Trophoblast cell (in vitro differentiated cells and primary cell): ENCODE data around the gene TMEM107.

Experiments
- DNase-seq, 2 donors: peaks; one replicate each; pipeline ENCODE4 v3.0.0-alpha.2; 2016
- H2AFZ ChIP-seq: 2 replicates; pipeline ENCODE4 v1.6.1; 2013; ENCODE audit warnings: low read length, moderate library complexity, mild to moderate bottlenecking; ENCODE audit not compliant: insufficient read depth, poor library complexity
- H2AK5ac ChIP-seq: 2 replicates; pipeline ENCODE4 v1.6.1; 2013; ENCODE audit warnings: mild to moderate bottlenecking, low read length
- H2BK120ac ChIP-seq: 2 replicates; pipeline ENCODE4 v1.6.1; 2013; ENCODE audit warnings: low read length, mild to moderate bottlenecking, moderate library complexity; ENCODE audit not compliant: insufficient read depth, poor library complexity
- H2BK12ac ChIP-seq: 2 replicates; pipeline ENCODE4 v1.6.1; 2013; ENCODE audit warnings: mild to moderate bottlenecking, low read length, moderate library complexity
- H2BK5ac ChIP-seq: 2 replicates; pipeline ENCODE4 v1.6.1; 2013; ENCODE audit warnings: low read length, low read depth, moderate library complexity, mild to moderate bottlenecking; ENCODE audit not compliant: poor library complexity
- H3K14ac ChIP-seq: 2 replicates; pipeline ENCODE4 v1.6.1; 2013; ENCODE audit warnings: mild to moderate bottlenecking, low read length
- H3K18ac ChIP-seq: 2 replicates; pipeline ENCODE4 v1.6.1; 2013; ENCODE audit warnings: mild to moderate bottlenecking, low read length
- H3K23ac ChIP-seq: 2 replicates; pipeline ENCODE4 v1.6.1; 2013; ENCODE audit warnings: low read length
- H3K27ac ChIP-seq: 2 replicates; pipeline ENCODE4 v1.5.1; 2013; ENCODE audit warnings: low read depth, mild to moderate bottlenecking, inconsistent platforms, low read length, moderate library complexity
- H3K27me3 ChIP-seq: 2 replicates; pipeline ENCODE4 v1.6.1; 2013; ENCODE audit warnings: inconsistent platforms, mild to moderate bottlenecking, low read length, moderate library complexity; ENCODE audit not compliant: insufficient read depth
- H3K36me3 ChIP-seq, 2 experiments: 1 replicate in 1 of 2; 2 replicates in 1 of 2; pipeline ENCODE4 v1.6.1; 2013; ENCODE audit warnings: low read length in 2 of 2, mild to moderate bottlenecking in 2 of 2, moderate library complexity in 1 of 2; ENCODE audit not compliant: insufficient read depth in 2 of 2, control insufficient read depth in 1 of 2
- H3K4ac ChIP-seq: 2 replicates; pipeline ENCODE4 v1.6.1; 2013; ENCODE audit warnings: low read depth, mild to moderate bottlenecking, low read length, moderate library complexity
- H3K4me1 ChIP-seq, 2 experiments: 1 replicate in 1 of 2; 2 replicates in 1 of 2; pipeline ENCODE4 v1.6.1; 2013; ENCODE audit warnings: low read length in 2 of 2, mild to moderate bottlenecking in 2 of 2, moderate library complexity in 1 of 2; ENCODE audit not compliant: insufficient read depth in 2 of 2, control insufficient read depth in 1 of 2
- H3K4me2 ChIP-seq: 2 replicates; pipeline ENCODE4 v1.6.1; 2013; ENCODE audit warnings: inconsistent platforms, mild to moderate bottlenecking, low read length, moderate library complexity
- H3K4me3 ChIP-seq: 2 replicates; pipeline ENCODE4 v1.5.1; 2013; ENCODE audit warnings: mild to moderate bottlenecking, low read depth, low read length, inconsistent platforms
- H3K79me1 ChIP-seq: one replicate; pipeline ENCODE4 v1.6.1; 2013; ENCODE audit warnings: low read length
- H3K79me2 ChIP-seq: 2 replicates; pipeline ENCODE4 v1.6.1; 2013; ENCODE audit warnings: low read length, mild to moderate bottlenecking; ENCODE audit not compliant: control insufficient read depth, insufficient read depth, poor library complexity
- H3K9ac ChIP-seq: 2 replicates; pipeline ENCODE4 v1.6.1; 2013; ENCODE audit warnings: mild to moderate bottlenecking, low read length
- H3K9me3 ChIP-seq: 2 replicates; pipeline ENCODE4 v1.6.1; 2013; ENCODE audit warnings: low read depth, mild to moderate bottlenecking, control low read depth, inconsistent platforms, low read length; ENCODE audit not compliant: insufficient read depth
- H4K12ac ChIP-seq: 2 replicates; pipeline ENCODE4 v1.6.1; 2013; ENCODE audit warnings: low read depth, mild to moderate bottlenecking, low read length, moderate library complexity
- H4K8ac ChIP-seq: 2 replicates; pipeline ENCODE4 v1.6.1; 2013; ENCODE audit warnings: low read depth, mild to moderate bottlenecking, low read length, moderate library complexity
- H4K91ac ChIP-seq: one replicate; pipeline ENCODE4 v1.6.1; 2013; ENCODE audit warnings: low read depth, mild to moderate bottlenecking, low read length, moderate library complexity
- WGBS: extraction: QIAGEN DNeasy Blood & Tissue Kit; methylation state at CpG from one replicate; pipeline ENCODE4 v1.1.7; 2013; ENCODE audit warnings: missing lambda C conversion rate; ENCODE audit not compliant: insufficient read length, insufficient coverage; ENCODE audit errors: extremely low coverage; 5-methylcytosine and 5-hydroxymethylcytosine counted together

Gene TMEM107

DNA sequence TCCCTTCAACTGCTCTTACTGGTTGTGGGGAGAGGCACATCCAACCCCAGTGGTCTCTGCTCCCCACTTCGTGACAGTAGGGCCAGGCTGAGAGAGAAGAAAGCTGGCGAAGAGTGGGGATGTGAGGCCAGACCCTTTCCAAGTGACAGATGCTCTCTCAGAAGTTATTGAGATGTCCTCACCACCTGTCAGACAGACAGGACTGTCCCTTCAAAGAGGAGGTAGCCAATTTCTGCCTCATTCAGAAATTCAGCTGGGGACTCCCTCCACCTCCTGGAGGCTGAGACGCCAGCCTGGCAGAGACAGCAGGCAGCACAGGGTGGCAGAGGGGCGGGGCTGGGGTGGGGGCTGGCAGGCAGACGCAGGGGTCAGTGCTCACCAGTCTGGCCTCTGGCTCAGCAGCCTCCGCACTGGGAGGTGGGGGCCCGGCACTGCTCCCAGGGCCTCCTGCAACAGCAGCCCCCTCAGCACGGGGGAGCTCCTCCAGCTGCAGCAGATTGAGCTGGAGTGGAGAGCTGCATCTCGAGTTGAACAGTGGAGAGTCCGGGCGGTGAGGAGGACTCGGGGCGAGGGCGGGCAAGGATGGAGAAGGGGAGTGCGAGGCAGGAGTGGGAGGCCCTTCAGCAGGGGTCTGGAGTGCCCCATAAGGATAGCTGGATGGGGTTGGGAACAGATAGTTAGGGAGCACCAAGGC lies 33.1 kb downstream of the TMEM107 start:
- no peak overlapping the region for H3K4me2 ChIP-seq
- H4K12ac ChIP-seq = no peak overlapping the region
- H3K14ac ChIP-seq = no peak overlapping the region
- no peaks in the 10 kb centered on the region for H3K79me2 ChIP-seq
- H3K27ac ChIP-seq = no peak overlapping the region
- H2BK120ac ChIP-seq = no peak overlapping the region
- H3K18ac ChIP-seq = no peak overlapping the region
- no peak overlapping the region for H4K91ac ChIP-seq
- no peak for DNase-seq
- no peak overlapping the region for H4K8ac ChIP-seq
- no peaks in the 10 kb centered on the region for H3K79me1 ChIP-seq
- H3K36me3 ChIP-seq = peaks cover 54 to 59% of the 10 kb centered on the region in 2 experiments
- H2AK5ac ChIP-seq = no peak overlapping the region
- H2BK12ac ChIP-seq = no peak overlapping the region
- no peak overlapping the region for H2AFZ ChIP-seq
- no CpG with 5 or more reads among the region's 15 CpGs for WGBS
- H3K9me3 ChIP-seq = no peaks in the 10 kb centered on the region
- no peak overlapping the region for H3K9ac ChIP-seq
- H3K27me3 ChIP-seq = no peaks in the 10 kb centered on the region
- H3K4ac ChIP-seq = no peak overlapping the region
- no peak overlapping the region for H3K23ac ChIP-seq
- H2BK5ac ChIP-seq = no peak overlapping the region
- H3K4me1 ChIP-seq = peaks cover 0 to 2% of the 10 kb centered on the region in 2 experiments
- no peak overlapping the region for H3K4me3 ChIP-seq

DNA sequence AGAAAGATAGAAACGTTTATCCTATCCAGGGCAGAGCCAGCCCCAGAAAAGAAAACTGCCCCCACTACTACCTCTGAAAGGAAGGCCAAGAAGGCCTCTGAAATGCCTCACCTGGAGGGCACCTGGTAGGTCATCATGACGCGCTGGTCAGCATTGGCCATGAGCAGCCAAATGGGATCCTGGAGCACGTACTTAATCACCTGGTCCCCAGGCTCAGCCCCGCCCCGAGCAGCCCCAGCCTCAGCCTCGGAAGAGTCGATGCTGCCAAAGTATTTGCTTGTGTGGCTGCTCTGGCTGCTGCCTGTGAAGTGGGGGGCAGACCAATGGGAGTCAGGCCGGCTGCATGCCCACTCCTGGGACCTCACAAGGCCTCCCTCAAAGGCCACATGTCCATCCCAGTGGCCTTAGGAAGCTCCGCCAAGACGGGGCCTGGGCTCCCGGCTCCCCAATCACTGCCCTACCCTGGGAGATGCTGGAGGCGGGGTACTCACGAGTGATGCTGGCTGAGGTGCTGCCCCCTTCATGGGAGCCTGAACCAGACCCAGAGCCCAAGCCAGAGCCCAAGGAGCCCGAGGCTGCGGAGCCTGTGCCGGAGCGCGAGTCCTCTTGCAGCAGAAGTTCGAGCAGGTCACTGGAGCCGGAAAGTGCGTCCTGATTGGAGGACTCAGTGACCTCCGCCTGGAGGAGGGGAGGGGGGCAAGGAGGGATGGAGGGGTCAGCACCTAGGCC lies 33.9 kb downstream of the TMEM107 start:
- H3K9me3 ChIP-seq = no peaks in the 10 kb centered on the region
- H2AK5ac ChIP-seq = no peak overlapping the region
- H3K4me3 ChIP-seq = no peak overlapping the region

DNA sequence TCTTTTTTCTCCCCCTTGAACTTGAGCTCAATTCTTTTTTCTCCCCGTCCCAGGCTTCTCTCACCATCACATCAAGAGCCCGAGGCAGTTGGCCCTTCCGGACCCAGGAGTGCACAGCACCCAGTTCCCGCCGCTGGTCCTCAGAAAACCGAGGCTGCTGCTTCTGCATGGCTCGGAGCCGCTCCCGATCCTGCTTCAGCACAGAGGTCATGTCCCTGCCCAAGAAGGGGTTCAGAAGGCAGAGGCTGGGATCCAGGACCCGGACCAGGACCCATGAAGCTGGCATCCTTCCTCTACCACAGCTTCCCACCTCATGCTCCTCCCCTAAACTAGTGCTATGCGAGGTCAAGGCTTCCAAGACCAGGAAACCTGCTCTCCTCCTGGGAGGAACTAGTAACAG lies 34.4 kb downstream of the TMEM107 start:
- DNase-seq = no peak
- no CpG with 5 or more reads among the region's 11 CpGs for WGBS

More for the DNA sequence above, 33.9 kb downstream of the TMEM107 start:
- Histone ChIP-seq H2AFZ (no peak overlapping the region), H3K4ac (no peak overlapping the region), H3K18ac (no peak overlapping the region), H2BK120ac (no peak overlapping the region), H4K91ac (no peak overlapping the region), H3K23ac (no peak overlapping the region), H4K8ac (no peak overlapping the region), H3K4me1 (peaks cover 0 to 5% of the 10 kb centered on the region in 2 experiments), H3K27me3 (no peaks in the 10 kb centered on the region), H3K79me1 (no peaks in the 10 kb centered on the region), H3K9ac (no peak overlapping the region), H3K4me2 (no peak overlapping the region), H2BK5ac (no peak overlapping the region), H2BK12ac (no peak overlapping the region), H3K79me2 (no peaks in the 10 kb centered on the region), H3K14ac (no peak overlapping the region), H4K12ac (no peak overlapping the region), H3K36me3 (peaks cover 47 to 52% of the 10 kb centered on the region in 2 experiments), H3K27ac (no peak overlapping the region)
- no peak for DNase-seq
- WGBS = no CpG with 5 or more reads among the region's 23 CpGs

DNA sequence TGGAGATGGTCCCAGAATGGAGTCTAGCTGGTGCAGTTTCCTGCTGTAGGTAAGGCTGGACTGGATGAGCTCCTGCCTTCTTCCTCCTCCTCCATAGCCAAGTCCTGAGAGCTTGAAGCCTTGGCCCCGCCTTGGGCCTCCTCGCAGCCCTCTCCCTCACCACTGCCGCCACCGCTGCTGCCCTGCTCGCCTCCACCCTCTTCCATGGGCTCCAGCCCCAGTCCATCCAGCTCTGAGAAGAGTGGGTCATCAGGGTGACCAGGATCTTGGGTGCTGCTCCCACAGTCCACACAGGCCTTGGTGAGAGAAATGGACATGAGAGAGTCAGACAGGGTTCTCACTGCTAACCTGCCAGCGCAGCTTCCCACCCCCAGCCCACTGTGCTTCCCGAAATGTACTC lies 35.1 kb downstream of the TMEM107 start:
- H4K12ac ChIP-seq = no peak overlapping the region
- no peak overlapping the region for H3K27ac ChIP-seq
- no peak overlapping the region for H3K4ac ChIP-seq
- H2BK120ac ChIP-seq = no peak overlapping the region
- H2AK5ac ChIP-seq = no peak overlapping the region
- H3K79me1 ChIP-seq = no peaks in the 10 kb centered on the region
- H3K4me3 ChIP-seq = no peak overlapping the region
- H3K9ac ChIP-seq = no peak overlapping the region
- no peak overlapping the region for H3K14ac ChIP-seq
- H3K36me3 ChIP-seq = peaks cover 34 to 39% of the 10 kb centered on the region in 2 experiments
- no CpG with 5 or more reads among the region's 7 CpGs for WGBS
- no peak for DNase-seq
- no peak overlapping the region for H4K8ac ChIP-seq
- no peak overlapping the region for H2BK5ac ChIP-seq
- no peak overlapping the region for H2BK12ac ChIP-seq
- no peak overlapping the region for H4K91ac ChIP-seq
- H2AFZ ChIP-seq = no peak overlapping the region
- no peaks in the 10 kb centered on the region for H3K9me3 ChIP-seq
- peaks cover 0 to 5% of the 10 kb centered on the region in 2 experiments for H3K4me1 ChIP-seq
- no peak overlapping the region for H3K4me2 ChIP-seq
- H3K27me3 ChIP-seq = no peaks in the 10 kb centered on the region
- H3K18ac ChIP-seq = no peak overlapping the region
- no peak overlapping the region for H3K23ac ChIP-seq
- H3K79me2 ChIP-seq = no peaks in the 10 kb centered on the region

More for the DNA sequence above, 34.4 kb downstream of the TMEM107 start:
- Histone ChIP-seq H2AFZ (no peak overlapping the region), H3K4me3 (no peak overlapping the region), H3K27me3 (no peaks in the 10 kb centered on the region), H4K12ac (no peak overlapping the region), H3K79me2 (no peaks in the 10 kb centered on the region), H2BK12ac (no peak overlapping the region), H3K4me1 (peaks cover 0 to 5% of the 10 kb centered on the region in 2 experiments), H2BK5ac (no peak overlapping the region), H2BK120ac (no peak overlapping the region), H3K4ac (no peak overlapping the region), H3K9ac (no peak overlapping the region), H3K14ac (no peak overlapping the region), H3K9me3 (no peaks in the 10 kb centered on the region), H3K18ac (no peak overlapping the region), H4K91ac (no peak overlapping the region), H4K8ac (no peak overlapping the region), H3K36me3 (peaks cover 41 to 46% of the 10 kb centered on the region in 2 experiments), H3K23ac (no peak overlapping the region), H3K27ac (no peak overlapping the region), H2AK5ac (no peak overlapping the region), H3K4me2 (no peak overlapping the region), H3K79me1 (no peaks in the 10 kb centered on the region)
